Renal pelvis (tissue), 4 donors: ENCODE data around the gene IFNA21. TPM values are rescaled to one million over a fixed set of nuclear protein-coding genes. Genes with fewer than 3 reads are reported as not detected.
"Not testable (repeated sequence)": the region's sequence is repeated elsewhere in the genome, so short reads cannot be mapped to it uniquely, and the experiment has no call there.

Source experiments
- DNase-seq: peaks from one replicate; pipeline ENCODE4 v3.0.0-alpha.2; 2013
- polyA plus RNA-seq, 3 donors: library from polyadenylated mRNA; unstranded; fragments of 120-200 nt; gene quantifications; one replicate each; pipeline ENCODE4 v1.2.1, GENCODE V29; 2013; ENCODE audit not compliant: insufficient read length in 3 of 3

IFNA21 gene
- polyA plus RNA-seq, 3 donors = 0.17 TPM; not detected in 2

DNA sequence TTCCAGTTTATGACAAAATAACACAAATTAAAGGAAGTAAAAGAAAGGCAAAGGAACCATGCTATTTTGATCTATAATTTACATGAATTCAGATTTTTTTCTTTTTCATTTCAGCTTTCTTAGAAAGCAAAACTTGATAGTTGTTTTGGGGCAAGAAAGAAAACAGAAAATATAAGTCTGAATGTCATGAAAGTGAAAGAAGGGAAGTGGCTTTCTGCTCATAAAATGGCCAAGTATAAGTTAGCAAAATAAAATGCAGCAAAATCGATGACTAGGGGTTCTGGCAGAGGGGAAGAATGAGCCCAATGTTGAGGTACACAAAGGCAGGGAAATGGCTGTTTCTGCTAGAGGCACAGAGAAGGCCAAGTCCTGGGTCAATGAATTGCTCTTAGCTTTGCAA, 21.9 kb downstream of the IFNA21 start:
- no peak for DNase-seq

DNA sequence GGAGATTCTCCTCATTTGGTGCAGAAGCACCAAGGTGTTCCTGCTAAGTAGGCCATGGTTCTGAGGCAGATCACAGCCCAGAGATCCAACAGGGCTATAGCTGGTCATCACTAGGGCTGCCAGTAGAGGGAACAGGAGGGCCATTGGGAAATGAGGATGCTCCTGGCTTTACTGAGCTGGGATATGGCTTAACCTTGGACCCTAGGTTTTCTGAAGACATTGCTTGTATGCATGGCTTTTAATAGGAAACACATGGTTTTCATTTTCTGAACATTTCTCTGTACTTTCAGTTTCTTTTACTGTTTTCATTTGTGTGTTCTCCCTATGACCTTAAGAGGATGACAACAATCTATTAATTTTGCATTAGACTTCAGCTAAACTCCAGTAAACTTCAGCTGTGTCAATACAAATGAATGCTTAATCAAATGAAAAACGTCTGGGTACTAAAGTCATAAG, 25.0 kb downstream of the IFNA21 start, which contains the start of gene IFNW1:
TSS of gene IFNW1 (minus strand) at position 406 of the 456 bp plus-strand sequence. CDS start at position 144, 262 bp downstream.
- DNase-seq = no peak

DNA sequence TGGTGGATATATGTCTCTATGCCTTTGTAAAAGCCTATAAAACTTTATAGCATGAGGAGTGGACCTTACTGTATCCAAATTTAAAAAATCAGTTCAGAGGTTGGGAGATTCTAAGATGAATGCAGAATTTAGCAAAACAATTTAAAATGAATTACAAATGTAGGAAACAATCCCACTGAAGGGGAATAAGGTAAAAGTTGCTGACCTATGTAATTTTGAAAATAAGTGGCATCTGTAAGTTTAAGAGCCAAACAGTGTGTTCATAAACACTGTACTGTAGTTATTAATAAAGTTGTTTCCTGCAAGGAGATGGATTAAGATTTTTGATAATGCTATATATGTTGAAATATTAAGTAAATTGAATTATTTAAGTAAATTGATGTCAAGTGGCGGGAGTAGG, 29.4 kb downstream of the IFNA21 start:
- DNase-seq = no peak

DNA sequence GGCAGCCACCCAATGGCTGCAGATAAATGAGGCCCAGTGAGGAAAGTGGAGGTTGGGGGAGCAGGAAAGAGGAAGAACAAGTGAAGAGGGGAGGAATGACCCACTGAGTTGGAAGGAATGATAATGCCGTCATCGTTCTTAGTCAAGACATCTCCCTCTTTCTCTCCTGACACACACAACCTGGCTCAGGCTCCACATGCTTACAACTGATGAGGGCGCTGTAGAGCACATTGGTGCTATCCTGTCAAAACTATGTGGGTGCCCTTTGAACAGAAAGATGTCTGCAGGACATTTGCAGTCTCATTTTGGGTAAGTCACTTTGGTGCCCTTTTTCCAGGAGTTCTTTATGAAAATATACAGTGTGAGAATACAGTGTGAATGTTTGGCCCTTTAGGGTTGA, 30.7 kb downstream of the IFNA21 start:
- no peak for DNase-seq

DNA sequence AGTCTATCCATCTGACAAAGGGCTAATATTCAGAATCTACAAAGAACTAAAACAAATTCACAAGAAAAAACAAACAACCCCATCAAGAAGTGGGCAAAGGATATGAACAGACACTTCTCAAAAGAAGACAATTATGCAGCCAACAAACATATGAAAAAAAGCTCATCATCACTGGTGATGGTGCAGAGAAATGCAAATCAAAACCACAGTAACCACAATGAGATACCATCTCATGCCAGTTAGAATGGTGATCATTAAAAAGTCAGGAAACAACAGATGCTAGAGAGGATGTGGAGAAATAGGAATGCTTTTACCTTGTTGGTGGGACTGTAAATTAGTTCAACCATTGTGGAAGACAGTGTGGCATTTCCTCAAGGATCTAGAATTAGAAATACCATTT, 38.3 kb downstream of the IFNA21 start:
- not testable (repeated sequence) for DNase-seq

DNA sequence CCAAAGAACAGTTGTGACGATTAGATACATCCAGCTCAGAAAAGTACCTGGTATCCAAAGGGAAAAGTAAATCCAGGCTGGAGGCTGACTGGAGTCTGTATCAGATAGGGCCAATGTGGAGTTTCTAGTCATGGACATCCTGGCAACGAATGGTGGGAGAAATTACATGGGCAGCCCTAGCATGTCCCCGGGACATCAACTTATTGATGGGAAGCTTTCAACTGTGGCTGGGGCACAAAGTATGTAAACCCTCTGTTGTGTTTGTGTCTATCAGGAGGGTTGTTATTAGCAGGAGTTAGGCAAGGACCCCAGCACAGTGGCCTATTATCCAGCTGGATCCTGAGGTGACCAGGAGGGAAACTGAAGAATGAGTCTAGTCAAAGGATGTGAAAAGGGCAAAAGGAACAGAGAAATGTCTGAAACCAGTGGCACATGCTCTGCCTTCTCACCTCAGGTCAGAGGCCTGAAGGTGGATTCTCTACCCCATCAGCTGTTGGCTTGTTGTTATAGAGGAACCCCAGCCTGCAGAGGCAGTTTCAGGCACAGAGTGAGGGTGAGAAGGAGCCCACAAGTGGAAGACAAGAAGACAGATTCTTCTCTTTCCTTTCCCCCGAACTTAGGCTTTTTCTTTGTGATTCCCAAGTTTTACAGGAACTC, 44.7 kb downstream of the IFNA21 start:
- no peak for DNase-seq

DNA sequence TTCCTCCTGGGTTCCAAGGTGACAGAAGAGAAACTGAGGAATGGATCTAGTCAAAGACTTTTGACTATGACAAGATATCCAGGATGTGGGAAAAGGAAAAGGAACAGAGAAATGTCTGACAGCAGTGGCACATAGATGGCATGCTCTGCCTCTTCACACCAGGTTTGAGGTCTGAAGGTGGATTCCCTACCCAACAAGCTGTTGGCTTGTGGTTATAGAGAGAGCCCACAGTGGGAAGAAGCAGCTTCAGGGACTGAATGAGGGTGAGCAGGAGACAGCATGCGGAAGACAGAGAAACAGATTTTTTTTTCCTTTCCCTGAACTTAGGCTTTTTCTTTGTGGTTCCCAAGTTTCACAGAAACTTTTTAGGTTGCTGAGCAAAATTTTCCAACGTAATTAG, 45.4 kb downstream of the IFNA21 start:
- no peak for DNase-seq

DNA sequence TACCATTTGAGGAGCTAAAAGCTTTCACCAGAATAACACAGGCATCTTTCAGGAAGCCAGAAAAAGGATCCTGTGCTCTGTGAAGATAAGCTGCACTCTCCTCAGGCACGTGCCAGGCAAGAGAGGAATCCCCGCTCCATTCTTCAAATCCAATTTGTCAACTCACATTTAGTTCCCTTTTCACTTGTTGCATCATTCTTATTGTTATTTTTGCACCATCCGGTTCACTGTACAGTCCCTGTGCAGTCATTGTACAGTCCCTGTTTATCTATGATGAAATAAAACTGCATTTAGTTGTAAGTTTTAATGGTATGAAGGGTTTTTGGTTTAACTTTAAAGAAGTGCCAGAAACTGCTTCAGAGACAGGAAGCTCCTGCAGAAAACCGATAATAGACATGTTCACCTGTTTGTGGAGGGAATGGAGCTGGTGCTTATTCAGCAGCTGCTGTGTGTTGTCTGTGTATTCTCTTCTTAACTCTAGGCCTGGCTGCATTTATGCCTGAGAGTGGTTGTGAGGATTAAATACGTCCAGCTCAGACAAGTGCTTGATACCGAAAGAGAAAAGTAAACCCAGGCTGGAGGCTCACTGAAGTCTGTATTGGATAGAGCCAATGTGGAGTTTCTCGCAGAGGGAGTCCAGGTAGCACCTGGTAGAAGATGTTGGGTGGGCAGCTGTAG, 47.2 kb downstream of the IFNA21 start:
- DNase-seq = no peak

Other genes with a start within 250 kb of the IFNA21 start
- 1 to 10 TPM; 2.7 to 3.2 (median 3.0) TPM for gene HACD4, start 135.0 kb downstream of the IFNA21 start, polyA plus RNA-seq
- gene IFNB1, start 88.7 kb downstream of the IFNA21 start, polyA plus RNA-seq = not detected
- gene IFNW1, start 24.8 kb downstream of the IFNA21 start, polyA plus RNA-seq = not detected
- not detected for gene IFNA4, start 20.9 kb upstream of the IFNA21 start, polyA plus RNA-seq
- gene IFNA7, start 35.5 kb upstream of the IFNA21 start, polyA plus RNA-seq = not detected
- not detected for gene IFNA10, start 40.5 kb upstream of the IFNA21 start, polyA plus RNA-seq
- gene IFNA16, start 50.7 kb upstream of the IFNA21 start, polyA plus RNA-seq = not detected
- gene IFNA17, start 61.6 kb upstream of the IFNA21 start, polyA plus RNA-seq = not detected
- not detected for gene IFNA14, start 73.3 kb upstream of the IFNA21 start, polyA plus RNA-seq
- gene IFNA5, start 138.7 kb upstream of the IFNA21 start, polyA plus RNA-seq = not detected
- 10 to 100 TPM; 45.4 to 49.9 (median 47.0) TPM for gene KLHL9, start 168.7 kb upstream of the IFNA21 start, polyA plus RNA-seq
- not detected for gene IFNA6, start 184.2 kb upstream of the IFNA21 start, polyA plus RNA-seq
- not detected for gene IFNA13, start 201.4 kb upstream of the IFNA21 start, polyA plus RNA-seq
- gene IFNA2, start 218.7 kb upstream of the IFNA21 start, polyA plus RNA-seq = not detected
- gene IFNA8, start 242.5 kb upstream of the IFNA21 start, polyA plus RNA-seq = not detected